ENCODE data around the gene MS4A6E. TPM values are rescaled to one million over a fixed set of nuclear protein-coding genes. Genes with fewer than 3 reads are reported as not detected.
"Not testable (repeated sequence)": the region's sequence is repeated elsewhere in the genome, so short reads cannot be mapped to it uniquely, and the experiment has no call there.

The MS4A6E gene
- total RNA-seq, 1 donor from 2014 or later, result not detected

- Histone ChIP-seq H3K4me1 (ENCODE audit: control insufficient read depth in 3 of 3, insufficient read depth in 3 of 3, low read length in 3 of 3) (no peaks in the 10 kb centered on the region), H3K27me3 (ENCODE audit: control insufficient read depth in 3 of 3, insufficient read depth in 3 of 3, low read length in 3 of 3) (peaks cover 0 to 2% (median 0%) of the 10 kb centered on the region in 3 donors), H3K9me3 (ENCODE audit: control insufficient read depth in 3 of 3, low read length in 3 of 3) (no peaks in the 10 kb centered on the region), H3K9ac (ENCODE audit: low read depth in 1 of 3, low read length in 3 of 3) (no peak overlapping the region), H3K4me3 (ENCODE audit: low read length in 3 of 3) (no peak overlapping the region), H3K27ac (ENCODE audit: low read depth, low read length) (no peak overlapping the region), H3K36me3 (ENCODE audit: control insufficient read depth in 3 of 3, insufficient read depth in 3 of 3, low read length in 3 of 3) (no peaks in the 10 kb centered on the region)
These were observed 22.9 kb downstream of the MS4A6E start for GRCh38 chr11:60349990-60350389.

GRCh38 chr11:60357771-60358170, 30.7 kb downstream of the MS4A6E start:
- Histone ChIP-seq H3K36me3 (ENCODE audit: control insufficient read depth in 3 of 3, insufficient read depth in 3 of 3, low read length in 3 of 3) (no peaks in the 10 kb centered on the region), H3K27me3 (ENCODE audit: control insufficient read depth in 3 of 3, insufficient read depth in 3 of 3, low read length in 3 of 3) (no peaks in the 10 kb centered on the region), H3K4me3 (ENCODE audit: low read length in 3 of 3) (no peak overlapping the region), H3K4me1 (ENCODE audit: control insufficient read depth in 3 of 3, insufficient read depth in 3 of 3, low read length in 3 of 3) (no peaks in the 10 kb centered on the region), H3K27ac (ENCODE audit: low read depth, low read length) (no peak overlapping the region), H3K9me3 (ENCODE audit: control insufficient read depth in 3 of 3, low read length in 3 of 3) (peaks cover 0 to 2% (median 0%) of the 10 kb centered on the region in 3 donors), H3K9ac (ENCODE audit: low read depth in 1 of 3, low read length in 3 of 3) (no peak overlapping the region)

GRCh38 chr11:60360621-60361020, 33.6 kb downstream of the MS4A6E start:
- Histone ChIP-seq H3K4me1 (ENCODE audit: control insufficient read depth in 3 of 3, insufficient read depth in 3 of 3, low read length in 3 of 3) (no peaks in the 10 kb centered on the region), H3K27ac (ENCODE audit: low read depth, low read length) (no peak overlapping the region), H3K9me3 (ENCODE audit: control insufficient read depth in 3 of 3, low read length in 3 of 3) (peaks cover 0 to 2% (median 0%) of the 10 kb centered on the region in 3 donors), H3K27me3 (ENCODE audit: control insufficient read depth in 3 of 3, insufficient read depth in 3 of 3, low read length in 3 of 3) (peaks cover 0 to 4% (median 0%) of the 10 kb centered on the region in 3 donors), H3K4me3 (ENCODE audit: low read length in 3 of 3) (no peak overlapping the region), H3K36me3 (ENCODE audit: control insufficient read depth in 3 of 3, insufficient read depth in 3 of 3, low read length in 3 of 3) (no peaks in the 10 kb centered on the region), H3K9ac (ENCODE audit: low read depth in 1 of 3, low read length in 3 of 3) (no peak overlapping the region)

GRCh38 chr11:60362241-60362640, 35.2 kb downstream of the MS4A6E start:
- Histone ChIP-seq H3K9ac (ENCODE audit: low read depth in 1 of 3, low read length in 3 of 3) (no peak overlapping the region), H3K9me3 (ENCODE audit: control insufficient read depth in 3 of 3, low read length in 3 of 3) (peaks cover 0 to 2% (median 0%) of the 10 kb centered on the region in 3 donors), H3K4me1 (ENCODE audit: control insufficient read depth in 3 of 3, insufficient read depth in 3 of 3, low read length in 3 of 3) (no peaks in the 10 kb centered on the region), H3K4me3 (ENCODE audit: low read length in 3 of 3) (no peak overlapping the region), H3K27me3 (ENCODE audit: control insufficient read depth in 3 of 3, insufficient read depth in 3 of 3, low read length in 3 of 3) (peaks cover 0 to 4% (median 0%) of the 10 kb centered on the region in 3 donors), H3K36me3 (ENCODE audit: control insufficient read depth in 3 of 3, insufficient read depth in 3 of 3, low read length in 3 of 3) (no peaks in the 10 kb centered on the region), H3K27ac (ENCODE audit: low read depth, low read length) (no peak overlapping the region)

- H3K9me3 ChIP-seq (ENCODE audit: control insufficient read depth in 3 of 3, low read length in 3 of 3), result peaks cover 0 to 2% (median 0%) of the 10 kb centered on the region in 3 donors
- H3K36me3 ChIP-seq (ENCODE audit: control insufficient read depth in 3 of 3, insufficient read depth in 3 of 3, low read length in 3 of 3), result no peaks in the 10 kb centered on the region
- no peaks in the 10 kb centered on the region for H3K4me1 ChIP-seq (ENCODE audit: control insufficient read depth in 3 of 3, insufficient read depth in 3 of 3, low read length in 3 of 3)
- peaks cover 0 to 4% (median 0%) of the 10 kb centered on the region in 3 donors for H3K27me3 ChIP-seq (ENCODE audit: control insufficient read depth in 3 of 3, insufficient read depth in 3 of 3, low read length in 3 of 3)
- no peak overlapping the region for H3K9ac ChIP-seq (ENCODE audit: low read depth in 1 of 3, low read length in 3 of 3)
- no peak overlapping the region for H3K4me3 ChIP-seq (ENCODE audit: low read length in 3 of 3)
- no peak overlapping the region for H3K27ac ChIP-seq (ENCODE audit: low read depth, low read length)
These were observed 36.8 kb downstream of the MS4A6E start for GRCh38 chr11:60363542-60364470.

GRCh38 chr11:60366262-60366904, 39.3 kb downstream of the MS4A6E start:
- not testable (repeated sequence) for H3K4me1 ChIP-seq (ENCODE audit: control insufficient read depth in 3 of 3, insufficient read depth in 3 of 3, low read length in 3 of 3); H3K9ac ChIP-seq (ENCODE audit: low read depth in 1 of 3, low read length in 3 of 3); H3K9me3 ChIP-seq (ENCODE audit: control insufficient read depth in 3 of 3, low read length in 3 of 3); H3K27me3 ChIP-seq (ENCODE audit: control insufficient read depth in 3 of 3, insufficient read depth in 3 of 3, low read length in 3 of 3); H3K27ac ChIP-seq (ENCODE audit: low read depth, low read length); H3K36me3 ChIP-seq (ENCODE audit: control insufficient read depth in 3 of 3, insufficient read depth in 3 of 3, low read length in 3 of 3); H3K4me3 ChIP-seq (ENCODE audit: low read length in 3 of 3)

GRCh38 chr11:60367009-60367408, 40.0 kb downstream of the MS4A6E start:
- Histone ChIP-seq H3K9me3 (ENCODE audit: control insufficient read depth in 3 of 3, low read length in 3 of 3) (no peaks in the 10 kb centered on the region), H3K4me3 (ENCODE audit: low read length in 3 of 3) (no peak overlapping the region), H3K36me3 (ENCODE audit: control insufficient read depth in 3 of 3, insufficient read depth in 3 of 3, low read length in 3 of 3) (no peaks in the 10 kb centered on the region), H3K4me1 (ENCODE audit: control insufficient read depth in 3 of 3, insufficient read depth in 3 of 3, low read length in 3 of 3) (no peaks in the 10 kb centered on the region), H3K27me3 (ENCODE audit: control insufficient read depth in 3 of 3, insufficient read depth in 3 of 3, low read length in 3 of 3) (peaks cover 0 to 4% (median 0%) of the 10 kb centered on the region in 3 donors), H3K9ac (ENCODE audit: low read depth in 1 of 3, low read length in 3 of 3) (no peak overlapping the region), H3K27ac (ENCODE audit: low read depth, low read length) (no peak overlapping the region)

- H3K27ac ChIP-seq (ENCODE audit: low read depth, low read length), result no peak overlapping the region
- no peaks in the 10 kb centered on the region for H3K9me3 ChIP-seq (ENCODE audit: control insufficient read depth in 3 of 3, low read length in 3 of 3)
- H3K36me3 ChIP-seq (ENCODE audit: control insufficient read depth in 3 of 3, insufficient read depth in 3 of 3, low read length in 3 of 3), result no peaks in the 10 kb centered on the region
- H3K9ac ChIP-seq (ENCODE audit: low read depth in 1 of 3, low read length in 3 of 3), result no peak overlapping the region
- peaks cover 0 to 4% (median 0%) of the 10 kb centered on the region in 3 donors for H3K27me3 ChIP-seq (ENCODE audit: control insufficient read depth in 3 of 3, insufficient read depth in 3 of 3, low read length in 3 of 3)
- H3K4me1 ChIP-seq (ENCODE audit: control insufficient read depth in 3 of 3, insufficient read depth in 3 of 3, low read length in 3 of 3), result no peaks in the 10 kb centered on the region
- no peak overlapping the region for H3K4me3 ChIP-seq (ENCODE audit: low read length in 3 of 3)
These were observed 40.8 kb downstream of the MS4A6E start for GRCh38 chr11:60367896-60368295.

GRCh38 chr11:60370252-60370810, 43.3 kb downstream of the MS4A6E start:
- Histone ChIP-seq H3K4me1 (ENCODE audit: control insufficient read depth in 3 of 3, insufficient read depth in 3 of 3, low read length in 3 of 3) (no peaks in the 10 kb centered on the region), H3K9ac (ENCODE audit: low read depth in 1 of 3, low read length in 3 of 3) (no peak overlapping the region), H3K9me3 (ENCODE audit: control insufficient read depth in 3 of 3, low read length in 3 of 3) (no peaks in the 10 kb centered on the region), H3K36me3 (ENCODE audit: control insufficient read depth in 3 of 3, insufficient read depth in 3 of 3, low read length in 3 of 3) (no peaks in the 10 kb centered on the region), H3K27ac (ENCODE audit: low read depth, low read length) (no peak overlapping the region), H3K4me3 (ENCODE audit: low read length in 3 of 3) (no peak overlapping the region), H3K27me3 (ENCODE audit: control insufficient read depth in 3 of 3, insufficient read depth in 3 of 3, low read length in 3 of 3) (no peaks in the 10 kb centered on the region)
